IPS-NIHi11 (cell line): ENCODE results near the gene CD6.

Experiments
- DNase-seq: peaks from one replicate; pipeline ENCODE4 v3.0.0; 2012; ENCODE audit warnings: mixed read lengths, low spot score

The CD6 gene

DNA sequence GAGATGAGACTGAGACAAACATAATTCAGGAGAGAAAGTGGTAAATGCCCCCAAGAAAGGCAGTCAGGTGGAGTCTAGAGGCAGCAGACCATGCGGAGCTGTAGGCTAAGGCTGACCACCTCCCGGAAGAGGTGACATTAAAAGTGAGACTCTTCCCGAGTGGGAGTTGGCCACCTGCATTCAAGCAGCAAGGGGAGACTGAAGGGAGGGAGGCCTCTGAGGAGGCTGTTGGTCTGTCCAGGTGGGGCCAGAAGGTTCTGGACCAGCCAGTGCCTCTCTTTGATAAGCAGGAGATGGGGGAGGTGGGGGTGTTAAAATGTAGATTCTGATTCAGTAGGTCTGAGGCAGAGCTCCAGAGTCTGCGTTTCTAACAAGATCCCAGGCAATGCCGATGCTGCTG is 37.5 kb downstream of the CD6 start:
- no peak for DNase-seq

DNA sequence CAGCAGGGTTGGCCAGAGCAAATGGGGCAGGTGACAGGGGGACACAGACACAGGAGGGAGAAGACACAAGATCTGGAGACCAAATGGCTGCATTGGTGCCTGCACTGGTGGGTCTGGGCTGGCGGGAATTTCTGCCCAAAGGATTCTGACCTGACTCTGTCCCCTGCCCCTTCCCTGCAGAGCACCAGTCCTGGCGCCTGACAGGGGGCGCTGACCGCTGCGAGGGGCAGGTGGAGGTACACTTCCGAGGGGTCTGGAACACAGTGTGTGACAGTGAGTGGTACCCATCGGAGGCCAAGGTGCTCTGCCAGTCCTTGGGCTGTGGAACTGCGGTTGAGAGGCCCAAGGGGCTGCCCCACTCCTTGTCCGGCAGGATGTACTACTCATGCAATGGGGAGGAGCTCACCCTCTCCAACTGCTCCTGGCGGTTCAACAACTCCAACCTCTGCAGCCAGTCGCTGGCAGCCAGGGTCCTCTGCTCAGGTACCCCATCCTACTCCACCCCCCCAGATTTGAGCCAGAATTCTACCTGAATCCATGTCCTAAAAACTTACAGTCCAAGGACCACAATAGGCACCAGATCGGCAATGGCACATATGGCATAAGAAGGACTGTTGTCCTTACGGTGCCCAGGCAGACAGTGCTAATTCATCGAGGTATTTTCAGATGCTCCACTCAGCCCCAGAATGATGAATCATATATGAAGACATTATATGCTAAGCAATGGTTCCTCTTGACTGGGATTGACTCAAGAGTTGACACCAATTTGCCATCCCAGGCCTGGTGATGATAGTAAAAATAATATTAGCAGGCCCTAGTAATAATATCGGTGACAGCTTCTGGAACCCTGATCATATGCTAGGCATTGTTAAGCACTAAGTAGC is 38.2 kb downstream of the CD6 start:
- no peak for DNase-seq

DNA sequence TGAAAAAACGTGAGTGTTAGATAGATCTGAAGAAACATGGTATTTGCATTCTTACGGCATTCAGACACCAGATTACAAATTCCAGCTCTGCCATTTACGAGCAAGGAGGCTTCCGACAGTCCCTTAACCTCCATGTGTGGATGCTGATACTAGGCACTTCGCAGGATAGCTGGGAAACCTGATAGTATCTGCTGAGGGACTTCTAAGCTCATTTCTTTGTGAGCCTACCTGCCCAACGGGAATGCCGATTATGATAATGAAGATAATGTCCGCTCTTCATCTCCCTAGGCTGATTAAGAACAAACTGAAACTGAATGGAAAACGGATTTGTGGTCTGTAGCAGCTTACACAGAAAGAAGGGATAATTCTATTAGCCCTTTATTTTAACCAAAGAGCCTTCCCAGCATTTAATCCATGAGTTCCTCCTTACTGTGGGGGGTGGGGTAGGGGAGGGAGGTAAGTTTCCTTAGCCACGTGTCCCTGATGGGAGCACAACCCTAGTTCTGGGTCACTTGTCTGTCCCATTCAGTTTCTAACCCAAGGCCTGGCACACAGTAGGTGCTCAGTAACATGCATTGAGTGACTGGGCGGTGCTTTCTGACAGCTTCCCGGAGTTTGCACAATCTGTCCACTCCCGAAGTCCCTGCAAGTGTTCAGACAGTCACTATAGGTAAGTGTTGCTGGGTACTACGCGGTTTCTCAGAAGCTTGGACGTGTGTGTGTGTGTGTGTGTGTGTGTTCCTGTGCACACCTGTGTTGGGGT is 39.2 kb downstream of the CD6 start:
- no peak for DNase-seq

DNA sequence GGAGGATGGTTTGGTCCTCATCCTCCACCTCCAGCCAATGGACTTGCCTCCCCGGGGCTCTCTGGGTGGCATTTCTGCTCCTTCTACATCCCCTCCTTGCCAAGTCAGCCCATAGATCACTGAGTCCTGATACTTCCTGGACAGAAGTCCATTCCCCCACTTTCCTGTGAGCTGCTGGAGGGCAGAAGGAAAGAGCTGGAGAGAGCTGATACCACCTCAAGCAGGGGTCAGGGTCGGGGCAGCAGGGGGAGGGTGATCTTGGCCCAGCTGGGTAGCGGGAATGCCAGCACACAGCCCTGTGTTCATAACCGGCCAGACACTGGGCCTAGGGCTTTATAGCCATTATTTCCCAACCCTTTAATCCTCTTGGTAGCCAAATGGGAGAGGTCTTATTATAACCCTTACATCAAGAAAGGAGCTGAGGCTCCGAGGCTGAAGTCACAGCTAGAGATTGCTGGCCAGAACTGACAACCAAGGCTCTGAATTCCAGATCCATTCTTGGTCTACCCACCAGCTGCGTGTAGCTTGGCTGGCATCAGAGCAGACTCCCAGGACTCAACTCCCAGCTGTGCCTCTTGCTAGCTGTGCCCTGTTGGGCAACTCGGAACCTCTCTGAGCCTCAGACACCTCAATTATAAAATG is 39.9 kb downstream of the CD6 start:
- no peak for DNase-seq

DNA sequence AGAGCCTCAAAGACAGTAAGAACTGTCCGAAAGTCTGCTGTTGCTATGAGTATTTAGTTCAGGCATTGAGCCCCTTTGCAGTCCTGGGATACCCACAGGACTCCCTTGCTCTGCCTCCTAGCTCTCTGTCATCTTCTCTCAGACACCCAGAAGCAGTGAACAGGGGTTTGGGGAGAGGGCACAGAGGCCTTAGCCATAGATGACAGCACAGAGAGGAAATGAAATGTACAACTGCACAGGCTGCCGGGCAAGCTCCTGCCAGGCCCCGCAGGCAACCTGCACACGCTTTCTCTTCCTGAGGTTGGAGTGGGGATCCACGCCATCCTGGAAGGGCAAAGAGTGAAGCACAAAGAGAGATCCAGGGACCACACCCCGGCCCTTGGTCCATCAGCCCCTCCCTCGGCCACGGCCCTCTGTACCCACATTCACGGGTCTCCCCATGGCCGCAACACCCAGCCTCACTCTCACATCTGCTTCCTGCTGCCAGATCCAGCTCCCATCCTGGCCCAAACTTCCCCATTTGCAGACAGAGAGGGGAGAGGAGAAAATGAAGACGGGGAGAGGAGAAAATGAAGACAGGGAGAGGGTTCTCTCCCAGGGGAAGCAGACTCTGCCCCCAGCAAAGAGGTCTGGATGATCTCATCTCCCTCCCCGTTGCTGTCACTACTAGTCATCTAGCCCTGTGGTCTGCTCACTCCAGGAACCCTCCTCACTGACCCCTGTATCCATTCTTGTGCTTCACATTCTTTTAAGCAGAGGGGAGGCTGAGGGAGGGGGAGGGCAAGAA is 40.7 kb downstream of the CD6 start:
- DNase-seq, result no peak

DNA sequence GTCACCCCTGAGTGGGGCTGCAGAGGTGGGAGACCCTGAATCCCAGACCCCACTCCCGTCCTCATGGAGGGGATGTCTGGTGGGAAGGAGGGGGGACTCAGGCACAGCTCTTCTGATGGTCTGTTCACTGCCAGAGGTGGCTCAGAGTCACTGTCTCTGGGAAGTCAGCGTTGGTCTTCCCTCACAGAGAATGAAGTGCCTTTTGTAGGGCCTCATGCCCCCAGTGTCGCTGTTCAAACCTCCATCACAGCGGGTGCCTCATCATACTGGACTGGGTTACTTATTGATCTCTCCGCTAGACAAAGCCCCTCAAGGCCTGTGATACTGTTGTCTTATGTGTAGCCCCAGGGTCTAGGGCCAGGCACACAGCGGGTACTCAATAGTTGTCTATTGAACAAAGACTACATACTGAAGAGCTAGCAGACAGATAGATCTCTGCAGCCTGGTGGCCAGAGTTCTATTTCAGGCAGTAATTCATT is 41.3 kb downstream of the CD6 start:
- DNase-seq, result no peak

DNA sequence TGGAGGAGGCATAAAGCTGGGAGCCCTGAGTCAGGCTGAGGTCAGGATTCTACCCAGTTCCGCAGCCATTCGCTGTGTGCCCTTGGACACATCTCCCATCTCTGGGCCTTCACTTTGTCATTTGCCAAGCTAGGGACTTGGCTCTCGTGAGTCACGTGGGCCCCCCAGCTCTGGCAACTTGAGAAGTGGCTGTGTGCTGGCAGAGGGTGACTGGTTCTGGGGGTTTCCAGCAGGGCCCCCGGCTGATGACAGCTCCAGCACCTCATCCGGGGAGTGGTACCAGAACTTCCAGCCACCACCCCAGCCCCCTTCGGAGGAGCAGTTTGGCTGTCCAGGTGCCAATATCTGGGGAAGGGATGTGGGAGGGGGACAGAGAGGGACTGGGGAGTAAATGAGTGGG is 46.6 kb downstream of the CD6 start:
- DNase-seq, result no peak

DNA sequence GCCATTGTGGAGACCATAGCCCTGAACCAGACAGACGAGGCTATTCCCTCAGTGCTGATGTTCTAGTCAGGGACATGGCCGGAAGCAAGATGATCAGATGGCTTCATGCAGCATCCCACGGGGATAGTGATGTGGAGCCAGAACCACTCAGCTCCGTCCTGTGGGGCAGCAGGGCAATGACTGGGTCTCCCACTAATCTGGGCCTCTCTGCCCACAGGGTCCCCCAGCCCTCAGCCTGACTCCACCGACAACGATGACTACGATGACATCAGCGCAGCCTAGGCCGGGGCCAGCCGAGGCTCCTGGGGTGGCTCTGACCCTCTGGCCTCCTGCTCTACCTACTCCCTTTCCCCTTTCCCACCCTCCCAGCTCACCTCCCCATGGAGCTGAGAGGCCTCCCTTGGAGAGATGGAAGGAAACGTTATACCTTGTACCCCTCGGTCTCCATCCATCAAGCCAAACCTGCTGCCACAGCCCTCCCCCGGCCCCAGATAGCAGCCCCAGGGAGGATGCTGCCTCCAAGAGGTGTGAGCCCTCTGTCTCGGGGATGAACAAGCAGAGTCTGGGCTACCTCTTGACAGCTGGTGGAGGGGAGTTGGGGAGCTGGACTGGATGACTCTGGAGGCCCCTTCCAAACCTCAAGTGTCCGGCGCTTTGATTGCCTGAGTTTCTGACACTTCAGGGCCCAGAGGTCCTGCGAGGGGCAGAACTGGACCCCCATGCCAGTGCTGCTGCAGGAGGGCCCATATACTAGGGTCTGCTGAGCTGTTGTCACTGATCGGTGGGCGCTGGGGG is 47.8 kb downstream of the CD6 start:
- DNase-seq, result no peak

DNA sequence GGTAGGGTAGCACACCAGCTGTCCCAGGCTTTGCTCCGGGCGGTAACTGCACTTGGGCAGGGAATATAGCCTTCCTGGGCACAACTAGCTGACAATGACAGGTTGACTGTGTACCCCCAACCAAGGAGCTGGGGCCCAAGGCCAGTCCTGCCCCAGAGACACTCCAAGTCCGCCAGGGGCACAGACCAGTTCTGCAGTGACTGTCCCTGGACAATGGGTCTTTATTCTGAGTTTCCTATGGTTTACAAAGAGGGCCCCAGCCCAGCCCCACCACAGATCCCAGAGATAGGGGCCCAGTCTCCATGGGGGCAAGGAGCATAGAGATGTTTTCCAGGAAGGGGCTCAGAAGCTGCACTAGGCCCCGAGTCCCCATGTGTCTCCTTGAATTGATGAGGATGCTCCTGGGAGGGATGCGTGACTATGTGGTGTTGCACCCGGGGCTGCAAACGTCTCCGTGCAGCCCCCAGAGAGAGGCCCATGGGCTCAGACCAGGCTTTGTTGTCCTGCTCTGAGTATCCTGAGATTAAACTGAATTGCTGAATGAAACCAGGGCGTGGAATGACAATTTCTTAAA is 48.4 kb downstream of the CD6 start:
- no peak for DNase-seq

DNA sequence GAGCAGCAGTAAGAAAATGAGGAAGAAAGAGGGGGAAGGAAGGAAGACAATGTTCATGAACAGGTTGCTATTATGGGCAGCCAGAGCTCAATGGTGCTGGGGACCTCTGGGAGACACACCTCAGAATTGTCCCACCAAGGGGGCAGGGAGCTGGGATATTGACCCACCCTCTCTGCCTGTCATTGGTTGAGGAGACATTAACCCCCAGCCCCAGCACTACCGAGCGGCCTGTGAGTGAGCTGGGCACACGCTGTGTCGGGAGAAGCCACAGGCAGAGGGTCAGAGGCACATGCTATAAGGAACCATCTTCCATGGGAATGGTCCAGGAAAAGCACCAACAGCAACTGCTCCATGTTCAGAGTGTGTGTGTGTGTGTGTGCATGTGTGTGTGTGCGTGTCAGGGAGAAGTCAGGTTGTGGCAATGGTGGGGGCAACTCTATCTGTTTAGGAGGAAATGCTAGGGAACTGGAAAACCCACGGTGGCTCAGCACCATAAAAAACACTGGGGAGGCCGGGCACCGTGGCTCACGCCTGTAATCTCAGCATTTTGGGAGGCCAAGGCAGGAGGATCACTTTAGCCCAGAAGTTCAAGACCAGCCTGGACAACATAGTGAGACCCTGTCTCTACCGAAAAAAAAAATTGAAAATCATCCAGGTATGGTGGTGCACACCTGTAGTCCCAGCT is 49.2 kb downstream of the CD6 start:
- DNase-seq, result no peak

DNA sequence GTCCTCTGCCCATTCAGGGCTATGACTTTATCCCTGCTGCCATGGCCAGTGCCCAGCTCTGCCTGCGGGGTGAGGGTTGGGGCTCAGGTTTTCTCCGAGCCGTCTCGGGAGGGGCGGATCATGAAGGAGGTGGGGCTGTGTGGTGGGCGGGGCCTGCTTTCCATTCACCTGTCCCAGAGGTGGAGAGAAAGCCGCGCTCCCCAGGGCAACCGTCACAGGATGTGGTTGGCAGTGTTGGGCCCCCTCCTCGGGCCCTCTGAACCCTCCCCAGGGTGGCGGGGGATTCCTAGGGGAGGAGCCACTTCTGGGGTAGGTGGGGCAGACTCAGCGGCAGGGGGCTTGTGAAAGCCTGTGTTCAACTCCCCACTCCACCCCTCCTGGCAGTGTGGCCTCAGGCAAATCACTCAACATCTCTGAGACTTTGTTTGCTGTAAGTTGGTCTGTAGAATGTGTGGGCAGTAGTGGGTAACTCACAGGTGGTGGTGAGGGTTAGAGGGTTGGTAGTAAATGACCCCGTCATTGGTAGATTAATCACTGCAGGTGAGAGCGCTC is 50.3 kb downstream of the CD6 start:
- DNase-seq, result peak; percentile 90

DNA sequence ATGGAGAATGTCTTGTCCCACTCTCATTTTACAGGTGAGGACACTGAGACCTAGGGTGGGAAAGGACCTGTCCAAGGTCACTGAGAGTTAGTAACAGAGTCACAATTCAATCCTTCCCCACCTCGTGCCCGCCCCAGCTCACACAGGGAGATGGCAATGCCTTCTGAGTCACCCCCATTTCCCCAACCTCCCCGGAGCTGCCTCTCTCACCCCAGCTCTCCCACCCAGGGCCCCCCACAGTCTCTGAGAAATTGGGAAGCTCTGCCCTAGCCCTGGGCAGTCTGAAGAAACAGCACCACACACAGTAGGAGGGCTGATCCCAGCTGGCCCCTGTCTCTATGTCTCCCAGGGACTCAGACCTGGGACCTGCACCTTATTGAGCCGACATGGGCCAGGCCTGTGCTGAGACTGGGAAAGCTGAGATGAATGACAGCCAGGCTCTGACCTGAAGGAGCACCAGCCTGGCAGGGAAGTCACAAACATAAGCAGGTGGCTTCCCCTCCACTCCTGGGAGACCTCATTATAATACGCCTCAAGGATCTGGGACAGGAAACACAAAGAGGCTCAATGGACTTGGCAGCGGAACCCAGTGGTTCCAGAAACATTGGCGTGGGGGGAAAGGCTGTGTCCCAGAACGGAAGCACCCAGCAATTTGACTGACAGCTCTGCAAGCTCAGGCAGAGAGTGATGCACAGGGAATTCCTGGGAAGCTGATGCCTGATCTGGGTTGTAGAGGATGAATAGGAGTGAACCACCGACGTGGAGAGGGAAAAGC is 51.0 kb downstream of the CD6 start:
- DNase-seq, result no peak

DNA sequence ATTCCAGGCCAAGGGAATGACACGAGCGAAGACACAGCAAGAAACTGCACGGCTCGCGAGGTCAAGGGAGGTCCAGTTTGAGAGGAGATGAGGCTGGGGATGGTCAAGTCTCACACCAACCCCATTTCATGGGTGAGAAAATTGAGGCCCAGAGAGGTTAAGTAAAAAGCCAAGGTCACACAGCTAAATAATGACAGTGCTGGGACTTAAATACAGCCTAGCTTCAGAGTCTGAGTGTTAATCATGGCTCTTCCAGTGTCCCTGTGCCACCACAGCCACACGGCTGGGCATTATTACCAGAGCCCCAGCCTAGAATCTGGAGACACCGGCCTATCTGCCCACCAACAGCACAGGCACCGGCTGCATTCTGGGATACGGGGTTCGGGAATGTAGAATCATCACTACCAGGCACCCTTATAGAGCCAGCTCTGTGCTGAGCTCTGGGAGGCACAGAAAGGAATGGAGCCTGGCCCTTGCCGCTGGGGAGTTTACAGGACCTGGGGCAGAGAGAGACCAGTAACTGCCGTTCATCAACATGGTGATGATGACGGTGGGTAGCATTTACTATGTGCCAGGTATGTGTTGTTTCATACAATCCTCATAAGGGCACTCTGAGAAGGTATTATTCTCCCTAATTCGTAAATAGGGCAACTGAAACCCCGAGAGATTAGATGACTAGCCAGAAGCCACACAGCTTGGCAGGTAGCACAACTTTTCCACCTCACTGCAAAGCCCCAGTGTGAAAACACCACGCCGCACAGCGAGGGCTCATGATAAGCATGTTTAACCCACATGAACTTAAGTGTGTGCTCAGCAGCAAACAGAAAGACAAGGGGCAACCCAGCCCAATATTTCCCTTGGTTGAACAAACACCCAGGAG is 51.8 kb downstream of the CD6 start:
- no peak for DNase-seq

DNA sequence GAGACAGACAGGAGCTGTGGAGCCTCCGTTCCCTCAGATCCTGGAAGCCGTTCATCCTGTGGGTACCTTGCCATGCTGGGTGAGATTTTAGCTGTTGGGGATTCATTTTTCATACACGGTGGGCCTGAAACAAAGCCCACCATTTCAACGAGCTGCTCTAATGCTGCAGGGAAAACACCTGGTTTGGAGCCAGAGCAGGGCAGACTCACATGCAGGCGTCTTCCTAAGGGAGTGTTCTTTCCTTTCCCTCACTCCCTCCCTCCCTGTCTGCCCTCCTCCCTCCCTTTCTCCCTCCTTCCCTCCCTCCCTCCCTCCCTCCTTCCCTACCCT is 52.5 kb downstream of the CD6 start:
- no peak for DNase-seq

DNA sequence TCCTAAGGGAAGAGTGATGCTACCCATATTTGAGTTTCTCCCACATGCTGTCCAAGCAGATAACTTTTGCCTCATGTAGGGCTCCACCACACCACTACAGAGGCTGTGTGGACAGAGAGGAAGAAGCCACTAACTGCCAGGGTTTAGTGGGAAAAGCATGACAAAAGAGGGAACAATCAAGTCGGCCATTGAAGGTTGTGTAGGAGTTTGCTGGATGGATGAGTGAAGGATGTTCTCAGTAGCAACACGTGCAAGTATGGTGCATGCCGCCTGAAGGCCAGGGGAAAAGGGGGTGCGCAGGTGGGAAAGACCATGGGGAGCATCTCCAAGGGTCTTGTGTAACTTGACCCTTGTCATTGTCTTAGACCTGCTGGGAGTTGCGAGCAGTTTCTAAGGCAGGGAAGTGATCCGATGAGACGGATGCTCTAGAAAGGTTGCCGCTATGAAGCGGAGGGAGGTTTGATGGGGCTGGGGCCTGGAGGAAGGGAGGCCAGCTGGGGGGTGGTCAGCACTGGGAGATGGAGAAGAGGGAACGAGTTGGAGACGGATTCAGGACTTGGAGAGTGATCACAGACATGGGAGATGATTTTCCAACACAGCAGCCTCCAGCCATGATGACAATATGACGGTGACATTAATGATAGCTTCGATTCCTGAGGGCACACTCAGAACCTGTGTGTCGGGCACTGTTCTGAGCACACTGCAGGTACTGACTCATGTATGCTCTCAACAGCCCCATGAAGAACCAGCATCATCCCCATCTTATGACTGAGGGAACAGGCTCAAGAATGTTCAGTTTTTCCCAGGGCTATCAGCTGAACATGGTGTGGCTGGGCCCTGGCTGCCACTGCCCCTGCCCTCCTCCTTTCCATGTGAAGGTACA is 53.7 kb downstream of the CD6 start:
- no peak for DNase-seq

DNA sequence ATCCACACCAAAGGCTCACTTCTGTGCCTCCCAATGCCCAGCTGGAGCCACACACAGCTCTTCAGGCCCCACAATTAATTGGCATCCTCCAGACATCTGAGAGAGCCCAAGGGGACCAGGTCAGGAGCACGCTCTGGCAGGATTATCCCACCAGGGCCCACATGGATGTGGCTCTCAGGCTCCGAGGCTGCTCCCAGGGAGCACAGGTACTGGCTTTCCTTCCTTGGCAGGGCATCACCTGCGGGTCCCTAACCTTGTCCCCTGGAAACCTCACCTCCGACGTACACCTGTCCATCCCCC is 54.3 kb downstream of the CD6 start:
- DNase-seq, result no peak
